ENCODE measurements around the gene LRRC34.

The LRRC34 gene

GRCh38 chr3:169751875-169752274, 60.8 kb downstream of the LRRC34 start:
- DNase-seq (ENCODE audit: low read depth, low spot score): no peak
- H3K27ac ChIP-seq: no peak overlapping the region
- no peak overlapping the region for H3K4me3 ChIP-seq
- no peaks in the 10 kb centered on the region for H3K9me3 ChIP-seq (ENCODE audit: low read depth, low read length)
- H3K9ac ChIP-seq (ENCODE audit: insufficient read length): no peak overlapping the region
- TF ChIP-seq POLR2AphosphoS5 (IDR thresholded peaks at IDR 0.05; ENCODE audit: borderline replicate concordance, low read depth, low read length) (no peak), FOXP2 (optimal IDR thresholded peaks at IDR 0.05; ENCODE audit: control extremely low read depth, extremely low read length, insufficient read depth) (no peak), EZH2 (IDR thresholded peaks at IDR 0.05) (no peak)
- no peaks in the 10 kb centered on the region for H3K36me3 ChIP-seq (ENCODE audit: insufficient read depth, low read length)

- Histone ChIP-seq H3K9me3 (ENCODE audit: low read depth, low read length) (no peaks in the 10 kb centered on the region), H3K4me3 (no peak overlapping the region), H3K36me3 (ENCODE audit: insufficient read depth, low read length) (no peaks in the 10 kb centered on the region), H3K27ac (no peak overlapping the region), H3K9ac (ENCODE audit: insufficient read length) (no peak overlapping the region)
- TF ChIP-seq EZH2 (IDR thresholded peaks at IDR 0.05) (no peak), FOXP2 (optimal IDR thresholded peaks at IDR 0.05; ENCODE audit: control extremely low read depth, extremely low read length, insufficient read depth) (no peak), POLR2AphosphoS5 (IDR thresholded peaks at IDR 0.05; ENCODE audit: borderline replicate concordance, low read depth, low read length) (no peak)
- no peak for DNase-seq (ENCODE audit: low read depth, low spot score)
Observed at GRCh38 chr3:169750665-169751064, 62.0 kb downstream of the LRRC34 start.

- Histone ChIP-seq H3K27ac (no peak overlapping the region), H3K4me3 (no peak overlapping the region), H3K9me3 (ENCODE audit: low read depth, low read length) (no peaks in the 10 kb centered on the region), H3K36me3 (ENCODE audit: insufficient read depth, low read length) (no peaks in the 10 kb centered on the region), H3K9ac (ENCODE audit: insufficient read length) (no peak overlapping the region)
- no peak for DNase-seq (ENCODE audit: low read depth, low spot score)
- no peak for TF ChIP-seq FOXP2 (optimal IDR thresholded peaks at IDR 0.05; ENCODE audit: control extremely low read depth, extremely low read length, insufficient read depth)
- TF ChIP-seq POLR2AphosphoS5 (IDR thresholded peaks at IDR 0.05; ENCODE audit: borderline replicate concordance, low read depth, low read length): no peak
- no peak for TF ChIP-seq EZH2 (IDR thresholded peaks at IDR 0.05)
Observed at GRCh38 chr3:169748670-169749069, 64.0 kb downstream of the LRRC34 start.

- Histone ChIP-seq H3K4me3 (no peak overlapping the region), H3K27ac (no peak overlapping the region), H3K36me3 (ENCODE audit: insufficient read depth, low read length) (no peaks in the 10 kb centered on the region), H3K9ac (ENCODE audit: insufficient read length) (no peak overlapping the region), H3K9me3 (ENCODE audit: low read depth, low read length) (no peaks in the 10 kb centered on the region)
- TF ChIP-seq FOXP2 (optimal IDR thresholded peaks at IDR 0.05; ENCODE audit: control extremely low read depth, extremely low read length, insufficient read depth) (no peak), POLR2AphosphoS5 (IDR thresholded peaks at IDR 0.05; ENCODE audit: borderline replicate concordance, low read depth, low read length) (no peak), EZH2 (IDR thresholded peaks at IDR 0.05) (no peak)
- no peak for DNase-seq (ENCODE audit: low read depth, low spot score)
Observed at GRCh38 chr3:169746924-169747323, 65.8 kb downstream of the LRRC34 start.

- no peak overlapping the region for H3K27ac ChIP-seq
- no peaks in the 10 kb centered on the region for H3K9me3 ChIP-seq (ENCODE audit: low read depth, low read length)
- H3K9ac ChIP-seq (ENCODE audit: insufficient read length): no peak overlapping the region
- H3K36me3 ChIP-seq (ENCODE audit: insufficient read depth, low read length): no peaks in the 10 kb centered on the region
- no peak for DNase-seq (ENCODE audit: low read depth, low spot score)
- TF ChIP-seq EZH2 (IDR thresholded peaks at IDR 0.05) (no peak), FOXP2 (optimal IDR thresholded peaks at IDR 0.05; ENCODE audit: control extremely low read depth, extremely low read length, insufficient read depth) (no peak), POLR2AphosphoS5 (IDR thresholded peaks at IDR 0.05; ENCODE audit: borderline replicate concordance, low read depth, low read length) (no peak)
- H3K4me3 ChIP-seq: no peak overlapping the region
Observed at GRCh38 chr3:169744366-169745054, 68.2 kb downstream of the LRRC34 start.
